GM18526 (cell line): ENCODE data around the gene COX4I1.

Experiments
- POLR2A ChIP-seq: IDR thresholded peaks from 3 replicates; pipeline ENCODE4 v1.6.1; 2011; ENCODE audit not compliant: insufficient read length; ENCODE audit errors: extremely low read depth

The COX4I1 gene

GRCh38 chr16:85850344-85850880 lies 50.9 kb downstream of the COX4I1 start:
- TF ChIP-seq POLR2A: no peak

- no peak for TF ChIP-seq POLR2A
These were observed 51.7 kb downstream of the COX4I1 start for GRCh38 chr16:85851034-85851785.

GRCh38 chr16:85853547-85854545 lies 54.4 kb downstream of the COX4I1 start:
- no peak for TF ChIP-seq POLR2A

DNA sequence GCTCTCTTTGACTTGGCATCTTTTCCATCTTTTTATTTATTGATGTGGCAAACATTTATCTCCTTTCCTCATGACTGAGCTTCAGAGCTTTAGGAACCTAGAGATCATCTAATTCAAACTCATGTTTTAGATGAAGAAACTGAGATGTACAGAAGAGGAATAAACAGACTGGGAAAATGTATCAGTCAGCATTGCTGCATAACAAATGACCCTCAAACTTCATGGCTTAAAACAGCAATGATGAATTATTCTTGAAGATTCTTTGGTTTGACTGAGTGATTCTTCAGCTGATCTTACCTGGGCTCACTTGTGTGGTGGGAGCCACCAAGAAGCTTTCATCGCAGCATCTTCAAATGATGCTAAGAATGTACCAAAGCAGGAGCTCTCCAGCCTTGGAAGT lies 55.4 kb downstream of the COX4I1 start:
- no peak for TF ChIP-seq POLR2A

GRCh38 chr16:85856079-85856478 lies 56.6 kb downstream of the COX4I1 start:
- no peak for TF ChIP-seq POLR2A

DNA sequence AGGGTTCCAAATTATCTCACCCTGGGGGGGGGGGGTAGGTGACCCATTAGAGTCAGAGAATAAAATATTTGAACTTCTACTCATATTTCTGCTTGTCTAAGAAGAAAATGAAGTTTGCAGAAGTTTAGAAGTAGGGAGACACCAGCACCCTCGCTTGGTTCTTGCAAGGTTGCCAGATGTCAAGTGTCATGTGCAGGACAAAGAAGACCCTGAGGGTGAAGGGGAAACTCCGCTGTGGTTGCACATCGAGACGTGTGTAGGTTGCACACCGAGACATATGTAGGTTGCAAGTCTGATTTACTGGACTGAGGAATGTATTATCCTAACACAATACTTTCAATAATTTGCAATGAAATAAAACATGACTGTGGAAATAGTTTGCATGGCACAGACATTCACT lies 57.1 kb downstream of the COX4I1 start:
- no peak for TF ChIP-seq POLR2A
